NCI-H524 treated with DMSO at 0.1 percent for 48 hours (cell line): Measurements from ENCODE around the gene TOP1.

ENCODE experiments used
- DNase-seq: peaks from one replicate; lab custom pipeline; 2025; lab: John Stamatoyannopoulos, UW

The TOP1 gene

DNA sequence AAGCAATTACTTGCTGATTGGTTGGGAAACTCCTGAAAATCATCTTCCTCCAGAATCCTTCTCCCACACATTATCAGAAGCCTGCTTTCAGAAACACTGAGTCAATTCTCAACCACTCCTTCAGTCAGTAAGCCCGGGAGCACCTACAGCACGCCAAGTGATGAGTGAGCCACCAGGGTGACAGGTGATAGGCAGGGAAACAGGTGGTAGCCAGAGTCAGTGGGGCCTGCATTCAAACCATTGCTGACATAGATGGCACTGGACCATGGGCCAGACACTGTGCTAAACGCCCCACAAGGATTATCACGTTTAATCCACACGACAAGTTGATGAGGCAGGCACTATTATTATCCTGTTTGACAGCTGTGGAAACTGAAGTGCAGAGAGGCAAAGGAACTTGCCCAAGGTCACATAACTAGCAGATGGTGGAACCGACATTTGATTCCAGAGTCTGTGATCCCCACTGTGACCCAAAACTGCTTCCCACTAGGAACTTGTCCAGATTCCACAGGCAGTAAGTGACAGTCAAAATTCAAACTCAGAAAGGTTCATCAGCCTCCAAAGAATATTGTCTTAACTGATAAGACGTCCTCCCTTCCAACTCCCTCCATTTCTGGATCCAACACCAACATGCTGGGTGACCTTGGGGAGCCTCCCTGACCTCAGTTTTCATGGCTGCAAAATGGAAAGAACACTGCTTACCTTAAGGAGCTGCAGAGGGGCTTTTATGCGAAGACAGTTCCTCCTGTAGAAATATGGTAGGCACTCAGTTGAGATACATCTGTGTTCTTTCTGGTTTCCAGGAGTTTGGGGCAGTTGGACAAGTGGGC lies 23.9 kb upstream of the TOP1 start:
- DNase-seq, result peak; percentile 98

DNA sequence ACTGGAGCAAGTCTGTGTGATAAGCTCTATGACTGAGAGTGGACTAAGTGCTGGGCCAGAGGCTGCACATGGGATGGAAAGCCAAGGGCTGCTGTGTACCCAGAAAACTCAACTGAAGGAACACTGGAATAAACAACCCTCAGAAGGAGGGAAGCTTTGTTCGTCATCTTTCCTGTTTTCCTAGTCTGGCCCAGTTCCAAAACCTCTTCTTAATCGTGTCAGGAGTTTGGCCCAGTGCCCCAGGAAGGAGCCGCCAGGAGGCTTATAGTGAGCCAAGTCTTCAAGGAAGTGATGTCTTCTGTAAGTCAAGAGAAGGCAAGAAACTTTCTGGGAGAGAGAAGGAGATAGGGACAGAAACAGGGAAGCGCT lies 23.3 kb upstream of the TOP1 start:
- peak; percentile 32 for DNase-seq

GRCh38 chr20:41006126-41006935 lies 22.3 kb upstream of the TOP1 start:
- DNase-seq, result no peak

GRCh38 chr20:41006936-41007474 lies 21.6 kb upstream of the TOP1 start:
- no peak for DNase-seq

DNA sequence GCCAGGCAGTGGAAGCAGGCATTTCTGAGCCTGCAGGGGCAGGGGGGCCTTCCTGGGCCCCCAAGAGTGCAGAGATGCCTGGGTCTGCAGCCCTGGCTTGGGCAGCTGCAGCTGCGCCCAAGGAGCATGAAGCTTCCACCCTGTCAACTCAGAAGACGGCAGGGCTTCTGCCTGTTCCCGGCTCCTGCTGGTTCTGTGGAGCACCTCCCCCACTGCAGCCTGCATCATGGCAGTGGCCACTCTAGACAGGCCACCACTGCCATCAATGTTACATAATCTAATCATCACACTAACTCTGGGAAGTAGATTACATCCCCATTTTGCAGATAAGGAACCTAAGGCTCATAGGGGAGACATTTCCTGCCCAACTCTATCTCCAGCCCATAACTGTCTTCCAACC lies 21.1 kb upstream of the TOP1 start:
- DNase-seq, result no peak

GRCh38 chr20:41009946-41010345 lies 18.7 kb upstream of the TOP1 start:
- DNase-seq, result no peak

GRCh38 chr20:41011551-41012067 lies 17.0 kb upstream of the TOP1 start:
- DNase-seq, result peak; percentile 13

GRCh38 chr20:41014561-41015088 lies 14.0 kb upstream of the TOP1 start:
- peak; percentile 20 for DNase-seq

GRCh38 chr20:41017448-41018042 lies 11.1 kb upstream of the TOP1 start:
- DNase-seq, result no peak

DNA sequence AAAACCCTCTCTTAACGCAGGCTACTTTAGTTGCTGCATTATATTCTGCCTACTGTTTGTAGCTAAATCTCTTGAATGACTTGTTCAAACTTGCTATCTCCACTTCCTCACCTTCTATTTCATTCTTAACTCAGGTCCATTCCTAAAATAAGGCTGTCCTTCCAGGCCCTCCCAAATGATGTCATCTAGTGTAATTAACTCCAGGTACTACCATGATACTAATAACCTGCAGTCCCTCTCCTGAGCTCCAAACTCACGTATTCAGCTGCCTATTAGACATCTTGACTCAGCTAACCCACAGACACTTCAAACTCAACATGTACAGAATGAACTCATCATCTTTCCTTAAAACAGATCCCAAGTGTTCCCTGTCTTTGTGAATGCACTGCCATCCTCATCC lies 10.5 kb upstream of the TOP1 start:
- DNase-seq, result no peak

DNA sequence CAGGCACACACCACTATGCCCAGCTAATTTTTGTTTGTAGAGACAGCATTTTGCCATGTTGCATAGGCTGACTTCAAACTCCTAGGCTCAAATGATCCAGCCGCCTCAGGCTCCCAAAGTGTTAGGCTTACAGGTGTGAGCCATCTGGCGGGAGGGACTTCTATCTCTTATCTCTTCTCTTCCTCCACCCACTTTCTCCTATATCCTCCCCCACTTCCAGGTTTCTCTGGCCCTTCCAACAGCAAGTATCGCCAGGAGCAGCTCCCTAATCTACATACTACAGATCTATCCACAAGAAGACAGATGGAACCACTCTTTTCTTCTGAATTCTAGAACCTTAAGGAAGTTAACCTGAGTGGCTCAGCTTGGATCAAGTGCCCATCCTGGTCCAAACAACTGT lies 5.1 kb upstream of the TOP1 start:
- DNase-seq, result peak; percentile 90

DNA sequence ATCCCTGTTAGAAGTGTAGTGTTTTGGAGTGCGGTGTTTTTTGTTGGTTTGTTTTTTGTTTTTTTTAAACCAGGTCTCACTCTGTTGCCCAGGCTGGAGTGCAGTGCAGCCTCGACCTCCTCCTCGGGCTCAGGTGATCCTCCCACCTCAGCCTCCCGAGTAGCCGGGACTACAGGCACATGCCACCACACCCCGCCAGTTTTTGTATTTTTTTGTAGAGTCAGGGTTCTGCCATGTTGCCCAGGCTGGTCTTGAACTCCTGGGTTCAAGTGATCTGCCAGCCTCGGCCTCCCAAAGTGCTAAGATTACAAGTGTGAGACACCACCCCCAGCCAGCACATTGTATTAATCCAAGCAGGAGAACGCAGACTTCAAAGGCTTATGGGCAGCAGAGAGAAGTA lies 1.3 kb upstream of the TOP1 start:
- no peak for DNase-seq

GRCh38 chr20:41027872-41028358 lies 707 bp upstream of the TOP1 start:
- no peak for DNase-seq

DNA sequence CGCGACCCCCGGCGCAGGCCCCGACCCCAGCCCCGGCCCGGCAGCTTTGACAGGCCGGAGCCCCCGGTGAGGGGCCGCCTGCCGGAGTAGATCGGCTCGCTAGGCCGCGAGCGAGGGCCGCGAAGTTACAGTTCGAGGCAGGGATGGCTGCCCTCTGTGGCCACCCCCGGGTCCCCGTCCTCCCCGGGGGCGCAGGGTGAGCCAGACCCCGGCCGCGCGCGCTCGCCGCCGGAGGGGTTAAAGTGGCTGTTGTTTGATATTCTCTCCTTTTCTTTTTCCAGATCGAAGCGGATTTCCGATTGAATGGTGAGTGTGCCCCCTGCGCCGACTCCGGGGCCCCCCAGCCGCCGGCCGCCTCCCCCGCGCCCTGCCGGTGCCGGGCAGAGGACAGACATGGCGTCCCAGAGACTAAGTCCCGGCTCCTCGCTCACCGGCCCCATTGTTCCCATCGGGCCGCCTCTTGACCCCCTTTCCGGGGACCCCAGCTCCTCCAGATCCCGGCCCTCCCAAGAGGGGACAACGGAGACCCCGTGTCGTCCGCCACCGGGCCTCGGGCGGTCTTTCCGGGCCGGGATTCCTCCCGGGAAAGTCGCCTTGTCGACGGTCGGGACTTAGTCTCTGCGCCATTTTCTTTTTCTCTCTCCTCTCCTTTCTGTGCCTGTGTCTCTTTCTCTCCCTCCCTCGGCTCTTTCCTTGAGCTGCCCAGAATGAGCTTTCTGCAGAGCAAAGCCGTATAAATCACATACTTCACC lies 704 bp downstream of the TOP1 start:
- no peak for DNase-seq

DNA sequence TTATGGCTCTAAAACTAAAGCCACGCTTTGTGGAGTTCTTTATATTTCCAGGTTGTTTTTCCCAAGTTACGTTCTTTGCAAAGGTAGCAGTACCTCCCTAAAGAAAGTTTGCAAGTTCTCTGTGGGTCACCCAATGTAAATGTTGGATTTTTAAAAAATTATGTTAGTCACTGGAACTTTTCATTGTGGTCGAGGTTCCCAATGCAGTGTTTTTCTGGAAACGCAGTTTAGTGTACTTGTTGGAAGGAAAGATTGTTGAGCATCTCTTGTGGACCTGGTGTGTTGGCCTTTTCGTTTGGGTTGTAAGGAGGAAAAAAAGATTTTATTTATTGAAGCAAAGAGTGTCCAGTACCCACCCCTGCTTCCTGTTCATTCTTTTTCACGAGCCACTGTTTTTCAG lies 1.4 kb downstream of the TOP1 start:
- no peak for DNase-seq

GRCh38 chr20:41030531-41031242 lies 2.1 kb downstream of the TOP1 start:
- DNase-seq, result peak; percentile 65

DNA sequence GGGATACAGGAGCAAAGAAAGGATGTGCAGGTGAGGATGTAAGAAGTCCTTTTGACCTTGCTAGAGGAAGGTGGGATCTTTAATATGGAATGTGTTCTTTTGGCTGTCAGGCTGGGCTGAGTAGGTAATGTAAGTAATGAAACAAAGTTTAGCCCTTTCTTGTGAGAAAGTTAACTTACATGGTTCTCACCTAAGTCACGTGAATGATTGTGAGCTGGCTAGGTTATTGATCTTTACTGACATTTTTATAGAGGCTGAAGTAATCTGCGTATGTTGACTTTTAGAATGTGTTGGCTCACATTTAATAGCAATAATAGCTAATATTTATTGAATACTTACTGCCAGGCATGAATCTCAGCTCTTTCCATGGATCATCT lies 2.6 kb downstream of the TOP1 start:
- no peak for DNase-seq

DNA sequence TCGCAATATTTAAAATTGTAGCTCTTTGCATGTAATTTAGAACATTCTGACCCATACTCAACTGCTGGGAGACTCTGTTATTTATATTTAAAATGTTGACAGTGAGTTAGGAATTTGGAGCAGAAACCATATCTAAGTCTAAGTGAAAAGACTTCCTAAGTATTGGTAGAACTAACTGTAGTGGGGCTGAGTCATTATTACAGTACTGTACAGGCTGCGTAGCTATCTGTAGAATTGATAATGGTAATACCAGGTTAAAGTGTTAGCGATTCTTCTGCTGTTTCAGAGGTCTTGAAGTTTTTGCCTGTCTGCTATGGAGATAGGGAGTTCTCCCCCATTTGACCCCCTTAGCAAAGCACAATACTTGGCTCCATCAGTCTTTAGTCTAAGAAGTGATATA lies 3.6 kb downstream of the TOP1 start:
- no peak for DNase-seq

GRCh38 chr20:41034239-41034638 lies 5.6 kb downstream of the TOP1 start:
- DNase-seq, result no peak

DNA sequence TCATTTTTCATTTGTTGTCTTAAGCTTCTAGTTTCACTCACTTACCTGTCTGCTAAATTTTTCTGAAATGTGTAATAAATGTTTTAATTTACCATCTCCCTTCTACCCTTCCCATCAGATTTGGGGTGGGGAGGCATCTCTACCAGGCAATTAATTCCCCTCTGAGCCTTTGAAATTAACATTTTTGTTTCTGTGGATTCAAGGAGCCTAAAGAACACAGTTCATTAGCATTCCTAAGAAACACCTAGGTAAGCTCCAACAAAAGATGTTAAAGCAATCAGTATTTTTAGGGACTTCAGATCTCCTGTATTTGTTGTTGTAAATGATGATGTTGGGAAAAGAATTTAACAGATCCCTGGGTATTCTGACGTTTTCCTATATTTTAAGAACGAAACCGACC lies 6.6 kb downstream of the TOP1 start:
- no peak for DNase-seq

GRCh38 chr20:41037179-41037578 lies 8.6 kb downstream of the TOP1 start:
- no peak for DNase-seq
